Upper lobe of left lung (tissue), 4 donors: ENCODE results near the gene C22orf42.
"Not testable (repeated sequence)": the region's sequence is repeated elsewhere in the genome, so short reads cannot be mapped to it uniquely, and the experiment has no call there.

ENCODE experiments used
- CTCF ChIP-seq, 6 experiments: fragments of 450-650 bp in 4 of 6; fragments of 200-600 bp in 2 of 6; sonication (generic) in 2 of 6; IDR thresholded peaks; one replicate each; pipeline ENCODE4 v1.5.1; 2016 to 2019; ENCODE audit warnings: antibody characterized with exemption in 6 of 6
- EP300 ChIP-seq, 4 donors: sonication (generic); formaldehyde crosslinking; IDR thresholded peaks; one replicate each; pipeline ENCODE4 v1.5.1; 2017; ENCODE audit warnings: antibody characterized with exemption in 4 of 4, control low read depth in 2 of 4

GRCh38 chr22:32157632-32158031 lies 1.5 kb downstream of the C22orf42 start:
- TF ChIP-seq CTCF, EP300 (IDR thresholded peaks at IDR 0.05): not testable (repeated sequence)
